GM12878 (cell line): Measurements from ENCODE around the gene UGT8. TPM values are rescaled to one million over a fixed set of nuclear protein-coding genes. Genes with fewer than 3 reads are reported as not detected.

Source experiments
- ATAC-seq: fragments of 200-7000 bp; cut with Tn5 transposase; 3 replicates; pipeline ENCODE4 v1.9.1; 2020; ENCODE audit warnings: mild to moderate bottlenecking, moderate library complexity
- BruUV-seq: library from RNA; stranded (reverse); fragments of 400-500 nt; replicated peaks from 2 replicates; lab custom pipeline; 2021; lab: Mats Ljungman, UMichigan
- CTCF ChIA-PET: fragments of 300-600 bp; sonication (Branson Sonifier 250); formaldehyde crosslinking; extraction: SDS; loops from one replicate; lab custom pipeline; 2021; ENCODE audit warnings: inconsistent platforms; lab: Yijun Ruan, JAX
- POLR2A ChIA-PET: fragments of 350-600 bp; formaldehyde crosslinking; extraction: SDS; loops from one replicate; lab custom pipeline; 2021; ENCODE audit warnings: inconsistent platforms; lab: Charles Lee
- RAD21 ChIA-PET: fragments of 300-600 bp; sonication (Branson Sonifier 250); formaldehyde crosslinking; loops from one replicate; lab custom pipeline; 2023; ENCODE audit warnings: antibody characterized with exemption; ENCODE audit not compliant: unreplicated experiment; lab: Charles Lee
- SMC1A ChIA-PET: fragments of 300-600 bp; sonication (Branson Sonifier 250); formaldehyde crosslinking; loops from one replicate; lab custom pipeline; 2023; ENCODE audit not compliant: unreplicated experiment, uncharacterized antibody; lab: Charles Lee
- DNase-seq: peaks from one replicate; pipeline ENCODE4 v3.0.0-alpha.2; 2011; ENCODE audit warnings: low read depth, low spot score
- FAIRE-seq: peaks from 3 replicates; lab custom pipeline; 2011; peaks lifted over from hg19 to GRCh38; lab: Jason Lieb, UNC
- H2AFZ ChIP-seq: 2 replicates; pipeline ENCODE4 v1.6.0; 2011; ENCODE audit warnings: low read depth, low read length, control low read depth; ENCODE audit not compliant: control insufficient read depth
- H3K27ac ChIP-seq: 2 replicates; pipeline ENCODE4 v1.5.1; 2011; ENCODE audit warnings: control low read depth; ENCODE audit not compliant: control insufficient read depth, insufficient read depth
- H3K27me3 ChIP-seq, 2 experiments: replicated peaks in 1 of 2; 2 replicates each; pipeline versions ENCODE4 v1.6.0 to v1.6.1; 2011; ENCODE audit warnings: low read length in 1 of 2; ENCODE audit not compliant: control insufficient read depth in 2 of 2, insufficient read depth in 2 of 2
- H3K36me3 ChIP-seq, 2 experiments: 2 replicates each; pipeline ENCODE4 v1.5.1; 2011; ENCODE audit warnings: low read length in 1 of 2; ENCODE audit not compliant: control insufficient read depth in 2 of 2, insufficient read depth in 2 of 2
- H3K4me1 ChIP-seq: 2 replicates; pipeline ENCODE4 v1.6.1; 2011; ENCODE audit warnings: mild to moderate bottlenecking, low read length, moderate library complexity, mixed read lengths; ENCODE audit not compliant: control insufficient read depth, insufficient read depth
- H3K4me2 ChIP-seq: 2 replicates; pipeline ENCODE4 v1.6.0; 2011; ENCODE audit warnings: control low read depth; ENCODE audit not compliant: control insufficient read depth, insufficient read depth
- H3K4me3 ChIP-seq: fragments of 200-600 bp; sonication (generic); 2 replicates; pipeline ENCODE4 v1.5.1; 2016
- H3K79me2 ChIP-seq: 2 replicates; pipeline ENCODE4 v1.6.0; 2011; ENCODE audit warnings: low read length; ENCODE audit not compliant: control insufficient read depth, insufficient read depth
- H3K9ac ChIP-seq: 2 replicates; pipeline ENCODE4 v1.8.0; 2011; ENCODE audit warnings: low read length, control low read depth, mixed read lengths; ENCODE audit not compliant: control insufficient read depth, insufficient read depth
- H3K9me3 ChIP-seq: replicated peaks from 3 replicates; pipeline ENCODE4 v1.5.1; 2011; ENCODE audit warnings: mild to moderate bottlenecking, low read length; ENCODE audit not compliant: control insufficient read depth, insufficient read depth
- H4K20me1 ChIP-seq: 2 replicates; pipeline ENCODE4 v1.6.0; 2011; ENCODE audit not compliant: control insufficient read depth, insufficient read depth
- ATF2 ChIP-seq: IDR thresholded peaks from 2 replicates; pipeline ENCODE4 v1.6.1; 2012; ENCODE audit warnings: low read length, inconsistent platforms
- ATF7 ChIP-seq: fragments of 450-650 bp; IDR thresholded peaks from 2 replicates; pipeline ENCODE4 v1.6.1; 2016; ENCODE audit warnings: low read depth, mild to moderate bottlenecking
- BCL11A ChIP-seq: IDR thresholded peaks from 2 replicates; pipeline ENCODE4 v1.6.1; 2011; ENCODE audit warnings: low read depth, low read length
- CHD2 ChIP-seq: IDR thresholded peaks from 2 replicates; pipeline ENCODE4 v1.6.1; 2011; ENCODE audit warnings: low read depth, low read length, improper control_type of control experiment, borderline replicate concordance
- CHD4 ChIP-seq: fragments of 200-600 bp; sonication (generic); IDR thresholded peaks from 2 replicates; pipeline ENCODE4 v1.6.1; 2016; ENCODE audit warnings: mild to moderate bottlenecking
- E2F8 ChIP-seq: fragments of 450-650 bp; IDR thresholded peaks from 2 replicates; pipeline ENCODE4 v1.6.1; 2018; ENCODE audit warnings: mild to moderate bottlenecking, low read depth, moderate library complexity; ENCODE audit not compliant: partially characterized antibody
- ELK1 ChIP-seq: IDR thresholded peaks from 2 replicates; pipeline ENCODE4 v1.6.1; 2012; ENCODE audit warnings: low read depth, low read length, improper control_type of control experiment
- ESRRA ChIP-seq: IDR thresholded peaks from 2 replicates; pipeline ENCODE4 v1.6.1; 2012; ENCODE audit warnings: mild to moderate bottlenecking, low read length, improper control_type of control experiment
- NKRF ChIP-seq: fragments of 450-650 bp; conservative IDR thresholded peaks from 2 replicates; pipeline ENCODE4 v1.6.1; 2017; ENCODE audit warnings: mild to moderate bottlenecking, moderate library complexity
- NR2F1 ChIP-seq: fragments of 450-650 bp; conservative IDR thresholded peaks from 2 replicates; pipeline ENCODE4 v1.6.1; 2017; ENCODE audit warnings: mild to moderate bottlenecking
- POU2F2 ChIP-seq: IDR thresholded peaks from 3 replicates; pipeline ENCODE4 v1.6.1; 2011; ENCODE audit warnings: low read depth, mild to moderate bottlenecking, low read length, borderline replicate concordance
- SMC3 ChIP-seq: IDR thresholded peaks from 2 replicates; pipeline ENCODE4 v1.6.1; 2011; ENCODE audit warnings: low read length, improper control_type of control experiment, borderline replicate concordance
- SUZ12 ChIP-seq: fragments of 200-600 bp; sonication (generic); IDR thresholded peaks from one replicate; pipeline ENCODE4 v1.6.1; 2018; ENCODE audit warnings: antibody characterized with exemption, mild to moderate bottlenecking; ENCODE audit not compliant: unreplicated experiment
- TAF1 ChIP-seq: IDR thresholded peaks from 2 replicates; pipeline ENCODE4 v1.6.1; 2011; ENCODE audit warnings: mild to moderate bottlenecking, low read depth, low read length, borderline replicate concordance
- TBL1XR1 ChIP-seq: IDR thresholded peaks from 2 replicates; pipeline ENCODE4 v1.6.1; 2012; ENCODE audit warnings: low read depth, low read length, improper control_type of control experiment
- TCF3 ChIP-seq: IDR thresholded peaks from 2 replicates; pipeline ENCODE4 v1.6.1; 2012; ENCODE audit warnings: low read depth, mild to moderate bottlenecking, low read length, borderline replicate concordance; ENCODE audit not compliant: insufficient read depth
- ZNF622 ChIP-seq: fragments of 450-650 bp; IDR thresholded peaks from 2 replicates; pipeline ENCODE4 v1.6.1; 2017; ENCODE audit warnings: mild to moderate bottlenecking, inconsistent platforms
- WGBS: methylation state at CpG from one replicate; pipeline ENCODE4 v1.1.6; 2016; ENCODE audit warnings: low lambda C conversion rate; ENCODE audit not compliant: insufficient replicate concordance, insufficient coverage; ENCODE audit errors: missing lambda C conversion rate; 5-methylcytosine and 5-hydroxymethylcytosine counted together
- in situ Hi-C: fragments of 300-500 bp; cut with MboI; formaldehyde crosslinking; loops from 9 replicates; pipeline ENCODE4 v1.14.3; 2018; ENCODE audit warnings: mixed read lengths
- intact Hi-C: fragments of 100-400 bp; cut with micrococcal nuclease; formaldehyde crosslinking; loops from one replicate; pipeline ENCODE4 v1.14.2; 2022; ENCODE audit not compliant: unreplicated experiment
- polyA plus RNA-seq, 11 experiments: library from polyadenylated mRNA; depleted of rRNA in 4 of 11; unstranded in 6 of 11; stranded (reverse) in 5 of 11; fragments of >200 nt; fragmentation: Nextera tagmentation in 4 of 11; fragmentation: Illumina TruSeq in 1 of 11; extraction: Ambion mirVana in 4 of 11; extraction: Trizol in 1 of 11; gene quantifications; 1 replicate in 1 of 11; 2 replicates in 10 of 11; pipeline versions ENCODE4 v1.2.1 to v1.2.3, GENCODE V29; 2011 to 2016; ENCODE audit warnings: inconsistent platforms in 2 of 11, missing spikeins in 2 of 11, low read depth in 1 of 11
- total RNA-seq, 4 experiments: library from RNA; depleted of rRNA in 3 of 4; stranded (reverse); fragments of >200 nt in 3 of 4; fragmentation: Illumina TruSeq in 1 of 4; extraction: Trizol in 1 of 4; gene quantifications; 2 replicates each; pipeline versions ENCODE4 v1.2.1 to v1.2.3, GENCODE V29; 2013 to 2021

The UGT8 gene
- total and polyA plus RNA-seq, 10 of the 15 experiments (the other 5 are each of a cell fraction or from before 2014, with no cell fraction given), result 0.16 to 1.1 (median 0.49) TPM

GRCh38 chr4:114674080-114674479 lies 75.5 kb downstream of the UGT8 start:
- no TSS peak for BruUV-seq
- no peak overlapping the region for H3K9ac ChIP-seq
- in situ Hi-C loops, result no loop called here
- no peak overlapping the region for H2AFZ ChIP-seq
- H3K27me3 ChIP-seq, result no peaks in the 10 kb centered on the region
- FAIRE-seq, result no peak
- H3K79me2 ChIP-seq, result no peaks in the 10 kb centered on the region
- no peaks in the 10 kb centered on the region for H3K36me3 ChIP-seq
- no peak for DNase-seq
- no peak overlapping the region for H3K4me2 ChIP-seq
- no peaks in the 10 kb centered on the region for H4K20me1 ChIP-seq
- no peak overlapping the region for H3K4me3 ChIP-seq
- H3K9me3 ChIP-seq, result no peaks in the 10 kb centered on the region
- TF ChIP-seq ZNF622 (no peak), ATF2 (no peak), TCF3 (no peak), SMC3 (no peak), ELK1 (no peak), TAF1 (no peak), ESRRA (no peak), CHD2 (no peak), NKRF (no peak), CHD4 (no peak), BCL11A (no peak), SUZ12 (no peak), TBL1XR1 (no peak), E2F8 (no peak), ATF7 (no peak), POU2F2 (no peak), NR2F1 (no peak)
- SMC1A ChIA-PET, result interaction anchor here (1.1 to 1.3 kb wide), 2 partner anchors 11 to 252 kb away, joined by 3 to 4 read pairs; no protein-coding TSS in a partner anchor
- RAD21 ChIA-PET, result no interaction called here
- intact Hi-C loops, result no loop called here
- CTCF ChIA-PET, result interaction anchor here (0.7 kb wide), 1 partner anchor 745 kb away, joined by 3 read pairs; no protein-coding TSS in a partner anchor
- WGBS, result 17% methylated on average over 2 of the region's 2 CpGs
- no peaks in the 10 kb centered on the region for H3K4me1 ChIP-seq
- ATAC-seq, result no peak
- POLR2A ChIA-PET, result no interaction called here
- H3K27ac ChIP-seq, result no peak overlapping the region
